HCT116 (cell line): Measurements from ENCODE around the gene SOX30. TPM values are rescaled to one million over a fixed set of nuclear protein-coding genes. Genes with fewer than 3 reads are reported as not detected.
A peak's percentile ranks its signal among the peaks of the same experiment; 100 is the strongest.

Experiments used
- ATAC-seq: fragments of 200-7000 bp; cut with Tn5 transposase; 2 replicates; pipeline ENCODE4 v1.9.1; 2020; ENCODE audit warnings: mild to moderate bottlenecking, moderate library complexity
- BruUV-seq: library from RNA; stranded (reverse); fragments of 400-500 nt; replicated peaks from 2 replicates; lab custom pipeline; 2021; lab: Mats Ljungman, UMichigan
- CTCF ChIA-PET: fragments of 300-600 bp; sonication (Branson Sonifier 250); formaldehyde crosslinking; loops from one replicate; lab custom pipeline; 2021; ENCODE audit warnings: antibody characterized with exemption; lab: Charles Lee
- POLR2A ChIA-PET: fragments of 300-600, 350-600 bp; sonication (Branson Sonifier 250); formaldehyde crosslinking; loops from one replicate; lab custom pipeline; 2021; ENCODE audit warnings: antibody characterized with exemption; lab: Charles Lee
- RAD21 ChIA-PET, 2 experiments: fragments of 300-600 bp; sonication (Branson Sonifier 250); formaldehyde crosslinking; loops; one replicate each; lab custom pipeline; 2023; ENCODE audit warnings: low total read pairs in 2 of 2; ENCODE audit not compliant: uncharacterized antibody in 2 of 2, unreplicated experiment in 2 of 2, low non-redundant PET in 1 of 2; lab: Charles Lee
- DNase-seq: peaks from one replicate; pipeline ENCODE4 v3.0.0-alpha.2; 2010; ENCODE audit warnings: low read depth, low spot score
- H2AFZ ChIP-seq: fragments of 200-600 bp; shearing (Covaris generic), sonication (generic); 2 replicates; pipeline ENCODE4 v1.6.1; 2017; ENCODE audit warnings: low read depth, mixed run types, mixed read lengths, antibody characterized with exemption, low read length; ENCODE audit not compliant: poor library complexity, severe bottlenecking
- H3K27ac ChIP-seq: 2 replicates; pipeline ENCODE4 v1.5.1; 2012; ENCODE audit warnings: low read depth, low read length
- H3K27me3 ChIP-seq: fragments of 200-600 bp; sonication (generic); 2 replicates; pipeline ENCODE4 v1.6.1; 2016; ENCODE audit warnings: mixed run types, low read length, mixed read lengths; ENCODE audit not compliant: insufficient read depth
- H3K36me3 ChIP-seq, 2 experiments: fragments of 200-500 bp in 1 of 2; fragments of 200-600 bp in 1 of 2; sonication (Bioruptor generic) in 1 of 2; sonication (generic) in 1 of 2; 2 replicates each; pipeline versions ENCODE4 v1.5.1 to v1.6.1; 2014 to 2016; ENCODE audit warnings: low read length in 2 of 2, inconsistent platforms in 1 of 2, mixed read lengths in 1 of 2, mixed run types in 1 of 2; ENCODE audit not compliant: insufficient read depth in 2 of 2, control insufficient read depth in 1 of 2
- H3K4me1 ChIP-seq, 2 experiments: fragments of 200-600 bp in 1 of 2; sonication (generic) in 1 of 2; 2 replicates each; pipeline versions ENCODE4 v1.5.1 to v1.6.1; 2012 to 2017; ENCODE audit warnings: low read length in 2 of 2, inconsistent platforms in 1 of 2, mild to moderate bottlenecking in 1 of 2, mixed read lengths in 1 of 2, mixed run types in 1 of 2, moderate library complexity in 1 of 2; ENCODE audit not compliant: insufficient read depth in 2 of 2, control insufficient read depth in 1 of 2
- H3K4me2 ChIP-seq: fragments of 200-600 bp; sonication (generic); 2 replicates; pipeline ENCODE4 v1.6.1; 2017; ENCODE audit warnings: mixed run types, low read length, mixed read lengths
- H3K4me3 ChIP-seq, 2 experiments: fragments of 200-600 bp in 1 of 2; sonication (generic) in 1 of 2; replicated peaks in 1 of 2; 2 replicates each; pipeline ENCODE4 v1.5.1; 2011 to 2016; ENCODE audit warnings: low read length in 2 of 2, control low read depth in 1 of 2, low read depth in 1 of 2, mild to moderate bottlenecking in 1 of 2, mixed read lengths in 1 of 2, mixed run types in 1 of 2
- H3K79me2 ChIP-seq: fragments of 200-600 bp; sonication (generic); 2 replicates; pipeline ENCODE4 v1.6.1; 2017; ENCODE audit warnings: mild to moderate bottlenecking, mixed run types, low read length, moderate library complexity, mixed read lengths; ENCODE audit not compliant: insufficient read depth
- H3K9ac ChIP-seq: fragments of 200-600 bp; sonication (generic); 2 replicates; pipeline ENCODE4 v1.6.1; 2016; ENCODE audit warnings: low read length, mixed read lengths
- H3K9me2 ChIP-seq: fragments of 200-600 bp; sonication (generic), shearing (Covaris generic); 2 replicates; pipeline ENCODE4 v1.6.1; 2017; ENCODE audit warnings: mixed run types, mild to moderate bottlenecking, moderate library complexity; ENCODE audit not compliant: insufficient read depth
- H3K9me3 ChIP-seq, 2 experiments: fragments of 200-500 bp in 1 of 2; fragments of 200-600 bp in 1 of 2; sonication (Bioruptor generic) in 1 of 2; sonication (generic) in 1 of 2; 2 replicates each; pipeline ENCODE4 v1.6.1; 2014 to 2017; ENCODE audit warnings: low read length in 2 of 2, mixed read lengths in 2 of 2, inconsistent platforms in 1 of 2, low read depth in 1 of 2, mild to moderate bottlenecking in 1 of 2, mixed run types in 1 of 2, moderate library complexity in 1 of 2; ENCODE audit not compliant: control insufficient read depth in 1 of 2, insufficient read depth in 1 of 2
- H4K20me1 ChIP-seq: fragments of 200-600 bp; sonication (generic), shearing (Covaris generic); 2 replicates; pipeline ENCODE4 v1.6.1; 2017; ENCODE audit warnings: mixed run types, mild to moderate bottlenecking, moderate library complexity; ENCODE audit not compliant: insufficient read depth
- CBX3 ChIP-seq: IDR thresholded peaks from 2 replicates; pipeline ENCODE4 v1.6.1; 2012; ENCODE audit warnings: low read depth
- CEBPB ChIP-seq: IDR thresholded peaks from 2 replicates; pipeline ENCODE4 v1.6.1; 2012; ENCODE audit warnings: low read depth
- CTCF ChIP-seq, 3 experiments: fragments of 200-600 bp in 1 of 3; sonication (generic) in 1 of 3; IDR thresholded peaks in 2 of 3; conservative IDR thresholded peaks in 1 of 3; 2 replicates each; pipeline ENCODE4 v1.5.1; 2012 to 2017; ENCODE audit warnings: low read depth in 2 of 3, low read length in 2 of 3, antibody characterized with exemption in 1 of 3, borderline replicate concordance in 1 of 3, control low read depth in 1 of 3, mild to moderate bottlenecking in 1 of 3, mixed read lengths in 1 of 3, mixed run types in 1 of 3, moderate library complexity in 1 of 3; ENCODE audit not compliant: insufficient read depth in 1 of 3
- EGR1 ChIP-seq: IDR thresholded peaks from 2 replicates; pipeline ENCODE4 v1.6.1; 2012; ENCODE audit warnings: low read depth
- EZH2 ChIP-seq: fragments of 200-600 bp; sonication (generic); IDR thresholded peaks from 2 replicates; pipeline ENCODE4 v1.6.1; 2017; ENCODE audit warnings: antibody characterized with exemption, mixed run types
- EZH2phosphoT487 ChIP-seq: fragments of 200-600 bp; IDR thresholded peaks from 2 replicates; pipeline ENCODE4 v1.6.1; 2018; ENCODE audit warnings: antibody characterized with exemption, borderline replicate concordance
- FOSL1 ChIP-seq: IDR thresholded peaks from 2 replicates; pipeline ENCODE4 v1.6.1; 2012; ENCODE audit warnings: low read depth
- JUND ChIP-seq: IDR thresholded peaks from 2 replicates; pipeline ENCODE4 v1.6.1; 2012
- POLR2AphosphoS5 ChIP-seq: IDR thresholded peaks from 2 replicates; pipeline ENCODE4 v1.6.1; 2011; ENCODE audit warnings: mild to moderate bottlenecking, low read depth, low read length, moderate library complexity
- RAD21 ChIP-seq: IDR thresholded peaks from 2 replicates; pipeline ENCODE4 v1.6.1; 2012; ENCODE audit warnings: low read depth, mild to moderate bottlenecking
- REST ChIP-seq: IDR thresholded peaks from 2 replicates; pipeline ENCODE4 v1.6.1; 2012; ENCODE audit warnings: low read depth
- SIN3A ChIP-seq: IDR thresholded peaks from 2 replicates; pipeline ENCODE4 v1.6.1; 2012; ENCODE audit warnings: low read depth
- SP1 ChIP-seq: IDR thresholded peaks from 2 replicates; pipeline ENCODE4 v1.6.1; 2012; ENCODE audit warnings: low read depth
- TCF7L2 ChIP-seq: IDR thresholded peaks from 2 replicates; pipeline ENCODE4 v1.7.0; 2011; ENCODE audit warnings: borderline replicate concordance, inconsistent platforms; ENCODE audit not compliant: insufficient read depth, insufficient read length; ENCODE audit errors: extremely low read depth
- YY1 ChIP-seq: IDR thresholded peaks from 2 replicates; pipeline ENCODE4 v1.6.1; 2011; ENCODE audit warnings: low read length, low read depth, moderate library complexity, mild to moderate bottlenecking; ENCODE audit not compliant: insufficient replicate concordance; ENCODE audit errors: extremely low read depth
- ZFX ChIP-seq: fragments of 450-650 bp; IDR thresholded peaks from 2 replicates; pipeline ENCODE4 v1.6.1; 2017
- ZNF274 ChIP-seq: fragments of 200-500 bp; sonication (Bioruptor generic); IDR thresholded peaks from 2 replicates; pipeline ENCODE4 v1.6.1; 2014; ENCODE audit warnings: mild to moderate bottlenecking, low read depth, low read length, inconsistent platforms
- intact Hi-C: fragments of 100-400 bp; cut with micrococcal nuclease; formaldehyde crosslinking; loops from 2 replicates; pipeline ENCODE4 v1.10.0; 2022
- total RNA-seq: library from RNA; stranded (reverse); gene quantifications from one replicate; pipeline ENCODE4 v1.2.1, GENCODE V29; 2021; ENCODE audit not compliant: unreplicated experiment
- TF ChIP-seq, protein P1 (sequence below): IDR thresholded peaks from 2 replicates; pipeline ENCODE4 v1.6.1; 2011; ENCODE audit warnings: mild to moderate bottlenecking, low read length, moderate library complexity; ENCODE audit not compliant: insufficient replicate concordance; ENCODE audit errors: extremely low read depth
- TF ChIP-seq, protein P2 (sequence below): IDR thresholded peaks from 2 replicates; pipeline ENCODE4 v1.6.1; 2012

The SOX30 gene
- total RNA-seq, 1 experiment from 2014 or later, result 0.27 TPM

GRCh38 chr5:157599565-157599964 is 52.7 kb downstream of the SOX30 start (continued):
- no peak for TF ChIP-seq SP1

GRCh38 chr5:157598350-157598936 is 53.8 kb downstream of the SOX30 start:
- peaks cover 12 to 30% of the 10 kb centered on the region in 2 experiments for H3K4me1 ChIP-seq
- ChIA-PET CTCF (no interaction called here), RAD21 (no interaction called here), POLR2A (no interaction called here)
- ATAC-seq (no peak), DNase-seq (no peak)
- H4K20me1 ChIP-seq, result no peaks in the 10 kb centered on the region
- no peaks in the 10 kb centered on the region for H3K27me3 ChIP-seq
- no peaks in the 10 kb centered on the region for H3K9me2 ChIP-seq
- H3K36me3 ChIP-seq, result no peaks in the 10 kb centered on the region
- no peak overlapping the region for H3K27ac ChIP-seq
- H2AFZ ChIP-seq, result peak overlapping the region; percentile 59
- no peak overlapping the region for H3K9ac ChIP-seq
- intact Hi-C loops, result no loop called here
- H3K79me2 ChIP-seq, result no peaks in the 10 kb centered on the region
- no peak overlapping the region for H3K4me2 ChIP-seq
- TF ChIP-seq RAD21 (no peak), EZH2phosphoT487 (no peak), YY1 (no peak), SP1 (no peak), SIN3A (no peak), TCF7L2 (no peak), JUND (no peak), CTCF (IDR thresholded peaks at IDR 0.05 in 2 of 3, conservative IDR thresholded peaks at IDR 0.05 in 1 of 3; ENCODE audit: borderline replicate concordance in 1 of 3, insufficient read depth in 1 of 3, low read depth in 2 of 3, low read length in 2 of 3) (no peak), CEBPB (no peak), CBX3 (no peak), ZFX (no peak), ZNF274 (no peak), EZH2 (no peak), REST (no peak), POLR2AphosphoS5 (no peak), FOSL1 (no peak), EGR1 (no peak)
- TF ChIP-seq, protein P1, sequence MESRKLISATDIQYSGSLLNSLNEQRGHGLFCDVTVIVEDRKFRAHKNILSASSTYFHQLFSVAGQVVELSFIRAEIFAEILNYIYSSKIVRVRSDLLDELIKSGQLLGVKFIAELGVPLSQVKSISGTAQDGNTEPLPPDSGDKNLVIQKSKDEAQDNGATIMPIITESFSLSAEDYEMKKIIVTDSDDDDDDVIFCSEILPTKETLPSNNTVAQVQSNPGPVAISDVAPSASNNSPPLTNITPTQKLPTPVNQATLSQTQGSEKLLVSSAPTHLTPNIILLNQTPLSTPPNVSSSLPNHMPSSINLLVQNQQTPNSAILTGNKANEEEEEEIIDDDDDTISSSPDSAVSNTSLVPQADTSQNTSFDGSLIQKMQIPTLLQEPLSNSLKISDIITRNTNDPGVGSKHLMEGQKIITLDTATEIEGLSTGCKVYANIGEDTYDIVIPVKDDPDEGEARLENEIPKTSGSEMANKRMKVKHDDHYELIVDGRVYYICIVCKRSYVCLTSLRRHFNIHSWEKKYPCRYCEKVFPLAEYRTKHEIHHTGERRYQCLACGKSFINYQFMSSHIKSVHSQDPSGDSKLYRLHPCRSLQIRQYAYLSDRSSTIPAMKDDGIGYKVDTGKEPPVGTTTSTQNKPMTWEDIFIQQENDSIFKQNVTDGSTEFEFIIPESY, result no peak
- TF ChIP-seq, protein P2, sequence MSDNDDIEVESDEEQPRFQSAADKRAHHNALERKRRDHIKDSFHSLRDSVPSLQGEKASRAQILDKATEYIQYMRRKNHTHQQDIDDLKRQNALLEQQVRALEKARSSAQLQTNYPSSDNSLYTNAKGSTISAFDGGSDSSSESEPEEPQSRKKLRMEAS, result no peak
- TF ChIP-seq, all 23 proteins: peak for 0
- Histone ChIP-seq H3K9me3 (no peaks in the 10 kb centered on the region), H3K4me3 (no peak overlapping the region)
- no TSS peak for BruUV-seq
